Suprapubic skin (tissue), 4 donors: ENCODE measurements around the gene AZU1.

ENCODE experiments used
- CTCF ChIP-seq, 2 donors: fragments of 200-600 bp in 1 of 2; fragments of 450-650 bp in 1 of 2; sonication (generic) in 1 of 2; IDR thresholded peaks; one replicate each; pipeline ENCODE4 v1.5.1; 2016 to 2019; ENCODE audit warnings: antibody characterized with exemption in 2 of 2, mild to moderate bottlenecking in 1 of 2, moderate library complexity in 1 of 2
- EP300 ChIP-seq: sonication (generic); formaldehyde crosslinking; IDR thresholded peaks from one replicate; pipeline ENCODE4 v1.6.1; 2017; ENCODE audit warnings: antibody characterized with exemption
- POLR2A ChIP-seq, 2 donors: fragments of 450-650 bp; IDR thresholded peaks; one replicate each; pipeline ENCODE4 v1.6.1; 2017; ENCODE audit warnings: antibody characterized with exemption in 2 of 2, mild to moderate bottlenecking in 2 of 2, moderate library complexity in 2 of 2
- POLR2AphosphoS5 ChIP-seq, 3 donors: sonication (generic); formaldehyde crosslinking; IDR thresholded peaks; one replicate each; pipeline ENCODE4 v1.6.1; 2017; ENCODE audit warnings: antibody characterized with exemption in 3 of 3

- TF ChIP-seq POLR2A (IDR thresholded peaks at IDR 0.05) = no peak
- no peak for TF ChIP-seq CTCF (IDR thresholded peaks at IDR 0.05)
- no peak for TF ChIP-seq EP300
- no peak for TF ChIP-seq POLR2AphosphoS5 (IDR thresholded peaks at IDR 0.05)
Measured at GRCh38 chr19:807627-808422, 19.8 kb upstream of the AZU1 start.
